ENCODE measurements around the gene EGLN3.
"Not testable (repeated sequence)": the region's sequence is repeated elsewhere in the genome, so short reads cannot be mapped to it uniquely, and the experiment has no call there.

EGLN3 gene

GRCh38 chr14:33938131-33938949 lies 12.5 kb downstream of the EGLN3 start:
- in situ Hi-C loops (cut with MboI; ENCODE audit: low sequenced_read_pairs): no loop called here

GRCh38 chr14:33936391-33936790 lies 14.5 kb downstream of the EGLN3 start:
- in situ Hi-C loops (cut with MboI; ENCODE audit: low sequenced_read_pairs): no loop called here

GRCh38 chr14:33934938-33935337 lies 15.9 kb downstream of the EGLN3 start:
- in situ Hi-C loops (cut with MboI; ENCODE audit: low sequenced_read_pairs): no loop called here

GRCh38 chr14:33934043-33934750 lies 16.7 kb downstream of the EGLN3 start:
- in situ Hi-C loops (cut with MboI; ENCODE audit: low sequenced_read_pairs): no loop called here

DNA sequence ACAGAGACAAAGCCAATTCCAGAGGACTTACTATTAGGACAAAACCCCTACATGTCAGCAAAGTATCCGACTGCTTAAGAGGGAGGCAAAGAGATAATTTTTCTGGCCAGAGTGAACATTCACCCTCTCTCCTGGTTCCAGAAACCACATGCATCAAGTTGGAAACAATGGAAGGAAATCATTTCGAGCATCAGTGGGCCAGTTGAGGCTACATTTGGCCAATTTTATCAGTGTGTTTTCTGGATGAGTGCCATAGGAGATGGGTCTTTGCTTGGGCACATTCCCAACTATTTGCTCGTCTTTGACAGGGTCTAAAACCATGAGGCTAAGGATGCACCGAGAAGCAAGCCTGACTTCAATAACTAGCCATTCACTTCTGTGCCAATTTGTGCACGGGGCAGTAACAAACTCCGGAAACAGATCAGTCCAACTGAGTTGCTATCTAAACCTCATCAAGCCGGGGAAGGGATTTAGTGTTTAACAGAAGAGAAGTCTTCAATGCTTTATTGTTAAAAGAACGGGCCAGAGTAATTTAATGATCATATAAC lies 17.4 kb downstream of the EGLN3 start:
- in situ Hi-C loops (cut with MboI; ENCODE audit: low sequenced_read_pairs): no loop called here

DNA sequence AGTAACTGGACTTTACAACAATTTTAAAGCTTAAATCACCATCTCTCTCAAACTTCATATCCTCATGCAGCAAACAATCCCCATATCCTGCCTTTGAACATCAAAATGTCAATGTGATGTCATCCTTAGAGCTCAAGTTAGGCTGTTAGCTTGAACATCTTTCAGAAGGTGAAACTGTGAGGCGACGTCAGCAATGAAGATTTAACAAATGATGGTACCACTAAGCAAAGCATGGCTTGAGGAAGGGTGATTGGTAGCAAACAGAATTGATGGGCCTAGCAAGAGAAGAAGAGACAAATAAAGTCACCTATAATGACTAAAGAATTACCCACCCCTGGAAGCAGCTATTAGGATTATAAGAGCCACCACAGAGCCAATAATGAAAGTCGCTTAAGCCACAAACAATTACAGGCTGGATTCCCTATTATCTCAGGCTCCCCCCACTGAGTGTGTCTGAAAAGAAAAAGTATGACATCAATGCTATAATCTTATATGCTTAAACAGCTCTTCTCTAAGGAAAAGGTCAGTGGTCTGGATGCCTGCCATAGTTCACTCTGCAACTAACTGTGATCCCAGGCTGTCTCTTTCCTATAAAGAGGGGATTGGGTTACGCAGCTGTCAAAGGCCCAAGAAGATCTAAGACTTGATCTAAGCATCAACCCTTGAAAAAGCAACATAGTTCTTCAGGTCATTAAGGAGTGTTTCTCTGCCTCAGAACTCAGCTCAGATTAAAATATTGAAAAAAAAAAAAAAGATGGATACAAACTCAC lies 18.1 kb downstream of the EGLN3 start:
- in situ Hi-C loops (cut with MboI; ENCODE audit: low sequenced_read_pairs): no loop called here

DNA sequence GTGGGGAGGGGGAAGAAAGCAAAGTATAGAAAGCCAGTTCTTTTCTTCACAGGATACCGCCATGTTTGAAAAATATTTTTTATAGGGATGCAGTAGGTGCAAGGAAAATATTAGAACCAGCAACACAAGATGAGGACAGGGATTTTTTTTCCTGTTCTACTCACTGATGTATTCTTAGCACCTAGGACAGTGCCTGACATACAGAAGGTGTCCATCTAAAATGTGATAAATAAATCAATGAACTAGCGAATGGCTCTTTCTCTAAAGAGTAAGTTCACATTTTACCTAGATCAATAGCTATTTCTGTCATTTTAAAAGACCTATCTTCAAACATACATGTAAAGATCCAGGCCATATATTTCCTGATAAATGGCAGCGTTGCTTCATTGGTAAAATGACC lies 18.8 kb downstream of the EGLN3 start:
- in situ Hi-C loops (cut with MboI; ENCODE audit: low sequenced_read_pairs): no loop called here

GRCh38 chr14:33931461-33931860 lies 19.4 kb downstream of the EGLN3 start:
- in situ Hi-C loops (cut with MboI; ENCODE audit: low sequenced_read_pairs): no loop called here

DNA sequence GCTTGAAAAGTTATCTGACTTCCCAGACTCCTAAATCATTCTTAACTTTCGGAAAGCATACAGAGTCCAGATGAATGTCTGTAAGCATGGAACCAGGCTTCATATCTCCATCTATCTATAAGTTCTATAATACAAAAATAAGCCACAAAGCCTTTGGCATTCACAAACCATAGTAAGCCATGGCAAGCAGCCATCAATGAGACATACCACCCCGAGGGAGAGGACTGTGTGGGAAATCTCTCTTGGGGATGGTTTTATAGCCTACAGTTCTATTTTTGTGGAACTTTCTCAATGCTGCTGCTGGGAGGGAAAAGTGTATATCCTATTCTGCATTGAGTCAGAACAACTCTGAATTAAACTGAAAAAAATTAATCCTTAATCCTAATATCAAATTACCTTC lies 20.4 kb downstream of the EGLN3 start:
- in situ Hi-C loops (cut with MboI; ENCODE audit: low sequenced_read_pairs): no loop called here

GRCh38 chr14:33929799-33930408 lies 21.0 kb downstream of the EGLN3 start:
- in situ Hi-C loops (cut with MboI; ENCODE audit: low sequenced_read_pairs): no loop called here

DNA sequence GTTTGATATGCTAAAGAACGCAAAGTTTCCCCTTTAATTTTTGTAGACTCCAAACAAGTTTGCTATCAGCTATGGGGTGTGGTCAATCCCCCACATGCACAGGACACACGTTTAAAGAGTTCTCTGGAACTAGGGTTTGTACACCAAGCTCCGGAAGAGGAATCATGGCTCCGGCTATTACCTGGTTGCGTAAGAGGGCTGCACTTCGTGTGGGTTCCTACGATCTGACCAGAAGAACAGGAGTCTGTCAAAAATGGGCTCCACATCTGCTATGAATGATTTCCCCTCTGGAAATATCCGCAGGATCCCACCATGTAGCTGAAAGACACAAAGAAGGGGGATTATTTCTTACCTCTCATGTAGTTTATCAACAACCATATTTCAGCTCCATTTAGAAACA lies 22.0 kb downstream of the EGLN3 start:
- in situ Hi-C loops (cut with MboI; ENCODE audit: low sequenced_read_pairs): no loop called here

DNA sequence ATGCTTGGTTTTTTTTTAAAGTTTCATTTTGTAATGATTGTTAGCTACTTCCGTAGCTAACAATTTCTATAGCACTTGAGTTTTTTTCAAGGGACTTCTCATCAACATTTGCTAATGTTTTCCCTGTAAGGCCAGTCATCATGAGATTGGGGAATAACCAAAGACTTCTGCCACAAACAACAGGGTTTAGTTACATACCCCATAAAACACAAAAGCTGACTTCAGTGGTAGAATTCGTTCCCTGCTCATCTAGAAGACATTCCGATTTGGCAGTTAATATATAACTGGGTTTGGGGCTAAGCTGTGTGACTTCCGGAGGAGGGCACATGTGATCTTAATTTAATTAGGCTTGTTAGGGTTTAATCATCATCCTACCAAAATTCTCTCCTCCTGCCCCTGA lies 22.9 kb downstream of the EGLN3 start:
- in situ Hi-C loops (cut with MboI; ENCODE audit: low sequenced_read_pairs): no loop called here

GRCh38 chr14:33926967-33927366 lies 23.9 kb downstream of the EGLN3 start:
- in situ Hi-C loops (cut with MboI; ENCODE audit: low sequenced_read_pairs): not testable (repeated sequence)

DNA sequence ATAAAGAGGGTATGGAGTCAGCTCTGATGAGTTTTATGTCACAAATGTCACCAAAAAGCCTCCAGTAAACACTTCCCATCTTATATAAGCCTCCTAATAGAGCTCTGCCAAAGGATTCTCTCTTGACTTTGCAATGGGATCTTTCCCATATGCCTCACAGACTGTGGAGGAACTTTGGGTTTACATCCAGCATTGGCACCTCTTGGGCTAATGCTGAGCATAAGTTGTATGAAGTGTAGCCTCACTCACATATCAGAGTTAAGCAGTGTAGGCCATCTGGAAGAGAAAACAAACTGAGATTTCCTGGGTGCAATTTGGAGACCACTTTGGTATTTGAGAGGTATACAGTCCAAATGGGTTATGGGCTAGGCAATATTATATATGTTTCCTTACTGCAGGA lies 24.9 kb downstream of the EGLN3 start:
- in situ Hi-C loops (cut with MboI; ENCODE audit: low sequenced_read_pairs): no loop called here

DNA sequence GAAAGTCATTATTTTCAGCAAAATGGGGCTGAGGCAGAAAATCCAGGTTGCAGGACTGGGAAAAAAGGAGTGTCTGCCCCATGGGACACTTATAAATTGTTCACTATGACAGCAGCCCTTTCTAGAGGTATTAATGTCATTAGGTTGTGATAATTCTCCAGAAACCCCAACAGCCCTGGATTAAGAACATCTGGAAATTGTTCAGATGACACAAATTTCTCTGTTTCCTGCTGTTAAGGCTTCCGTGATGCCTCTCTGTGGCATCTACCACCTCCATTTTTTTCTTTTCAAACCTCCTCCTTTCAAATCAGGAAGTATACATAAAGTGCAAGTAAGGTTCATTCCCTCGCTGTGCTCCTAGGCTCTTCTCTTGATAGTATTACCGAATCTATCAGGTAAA lies 25.6 kb downstream of the EGLN3 start:
- in situ Hi-C loops (cut with MboI; ENCODE audit: low sequenced_read_pairs): no loop called here

GRCh38 chr14:33924566-33925100 lies 26.2 kb downstream of the EGLN3 start:
- in situ Hi-C loops (cut with MboI; ENCODE audit: low sequenced_read_pairs): no loop called here

GRCh38 chr14:33922125-33922524 lies 28.7 kb downstream of the EGLN3 start:
- in situ Hi-C loops (cut with MboI; ENCODE audit: low sequenced_read_pairs): no loop called here

GRCh38 chr14:33918256-33918655 lies 32.6 kb downstream of the EGLN3 start:
- in situ Hi-C loops (cut with MboI; ENCODE audit: low sequenced_read_pairs): no loop called here

- in situ Hi-C loops (cut with MboI; ENCODE audit: low sequenced_read_pairs): no loop called here
Measured at GRCh38 chr14:33917661-33918060, 33.2 kb downstream of the EGLN3 start.

DNA sequence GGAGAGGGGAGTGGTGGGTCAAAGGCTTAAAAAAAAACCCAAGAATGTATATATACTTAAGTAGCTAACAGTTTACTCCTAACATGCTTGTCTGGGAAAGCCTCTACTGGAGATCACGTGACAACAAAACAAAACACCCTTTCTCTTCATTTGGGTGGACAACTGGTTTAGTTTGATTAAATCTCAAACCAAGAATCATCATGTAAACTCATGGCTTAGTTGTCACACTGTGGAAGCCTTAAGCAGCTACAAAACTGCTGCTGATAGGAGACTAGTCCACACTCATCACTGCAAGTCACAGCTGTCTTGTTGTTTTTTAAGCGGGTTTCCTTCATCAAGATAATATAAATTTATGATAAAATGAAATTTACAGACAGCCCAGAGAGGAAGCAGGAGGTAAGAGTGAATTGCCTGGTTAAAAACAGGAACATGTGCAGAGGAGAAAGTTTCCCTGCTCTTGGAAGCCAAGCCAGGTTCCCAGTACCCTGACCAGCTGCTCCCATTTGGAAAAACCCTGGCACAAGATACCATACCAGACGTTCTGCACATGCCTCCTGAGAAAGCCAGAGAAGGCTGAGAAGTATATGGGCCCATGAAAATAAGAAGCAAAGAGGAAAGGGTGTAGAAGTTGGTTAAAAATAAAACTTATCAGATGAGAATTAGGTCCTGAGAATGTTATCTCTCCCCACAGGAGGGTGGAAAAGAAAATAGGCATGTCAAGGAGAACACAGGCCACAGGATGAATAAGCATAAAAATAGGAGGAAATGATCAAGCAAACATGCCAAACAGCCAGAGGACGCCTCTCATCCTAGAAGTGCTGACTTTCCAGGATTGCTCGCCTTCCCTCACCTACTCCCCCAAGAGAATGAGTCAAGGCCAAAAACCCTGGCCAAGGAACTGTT lies 34.0 kb downstream of the EGLN3 start:
- in situ Hi-C loops (cut with MboI; ENCODE audit: low sequenced_read_pairs): no loop called here
